IMR-90 (cell line): ENCODE results near the gene ACOT7.

Experiments
- BHLHE40 ChIP-seq: fragments of 150-350 bp; IDR thresholded peaks from 2 replicates; pipeline ENCODE4 v1.6.1; 2016; ENCODE audit warnings: mild to moderate bottlenecking, low read depth, low read length
- CEBPB ChIP-seq: IDR thresholded peaks from 2 replicates; pipeline ENCODE4 v1.6.1; 2012; ENCODE audit warnings: low read depth, low read length, improper control_type of control experiment
- FOS ChIP-seq: fragments of 150-350 bp; IDR thresholded peaks from 2 replicates; pipeline ENCODE4 v1.6.1; 2016; ENCODE audit warnings: low read depth, low read length
- MAFK ChIP-seq: IDR thresholded peaks from 2 replicates; pipeline ENCODE4 v1.6.1; 2012; ENCODE audit warnings: low read depth, low read length, improper control_type of control experiment
- MAZ ChIP-seq: IDR thresholded peaks from 2 replicates; pipeline ENCODE4 v1.6.1; 2012; ENCODE audit warnings: low read depth, mild to moderate bottlenecking, low read length, improper control_type of control experiment, moderate library complexity, borderline replicate concordance
- MXI1 ChIP-seq: IDR thresholded peaks from 2 replicates; pipeline ENCODE4 v1.6.1; 2012; ENCODE audit warnings: low read depth, mild to moderate bottlenecking, low read length, moderate library complexity, borderline replicate concordance
- POLR2A ChIP-seq: IDR thresholded peaks from 2 replicates; pipeline ENCODE4 v1.6.1; 2012; ENCODE audit warnings: mild to moderate bottlenecking, low read depth, low read length
- RAD21 ChIP-seq: IDR thresholded peaks from 2 replicates; pipeline ENCODE4 v1.6.1; 2012; ENCODE audit warnings: low read length, improper control_type of control experiment
- RFX5 ChIP-seq: IDR thresholded peaks from 2 replicates; pipeline ENCODE4 v1.8.0; 2012; ENCODE audit warnings: low read depth, mild to moderate bottlenecking, low read length, moderate library complexity
- SMC3 ChIP-seq: fragments of 150-350 bp; IDR thresholded peaks from 2 replicates; pipeline ENCODE4 v1.6.1; 2016; ENCODE audit warnings: low read depth, mild to moderate bottlenecking, antibody characterized with exemption, low read length, moderate library complexity
- TF ChIP-seq, protein P1 (sequence below): conservative IDR thresholded peaks from 2 replicates; pipeline ENCODE4 v1.5.1; 2012; ENCODE audit warnings: mild to moderate bottlenecking, low read depth, low read length, improper control_type of control experiment
- TF ChIP-seq, protein P2 (sequence below): fragments of 150-350 bp; IDR thresholded peaks from 2 replicates; pipeline ENCODE4 v1.6.1; 2017; ENCODE audit warnings: mild to moderate bottlenecking, antibody characterized with exemption, low read length, low read depth

DNA sequence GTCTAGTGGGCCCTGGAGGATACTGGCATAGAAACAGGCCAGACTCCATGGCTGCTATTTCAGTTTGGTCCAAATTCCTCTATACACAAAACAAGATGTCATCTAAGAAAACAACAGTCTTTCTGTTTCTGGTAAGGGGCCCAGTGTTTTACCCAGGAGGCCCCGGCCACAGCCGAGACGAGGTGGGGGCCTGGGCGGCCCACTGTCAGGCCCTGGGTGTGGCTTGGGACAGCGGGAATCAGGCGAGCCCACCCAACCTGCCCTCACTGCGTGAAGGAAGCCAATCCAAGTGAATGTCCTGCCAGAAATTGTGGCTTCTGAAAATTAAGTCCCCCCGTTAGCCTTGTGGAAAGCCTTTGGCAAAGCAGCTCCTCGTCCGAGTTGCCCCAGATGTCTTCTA is 101.5 kb downstream of the ACOT7 start:
- TF ChIP-seq RAD21 (no peak), RFX5 (no peak), CEBPB (no peak), FOS (no peak), BHLHE40 (no peak), POLR2A (no peak), MAZ (no peak), SMC3 (no peak), MAFK (no peak), MXI1 (no peak)
- TF ChIP-seq, protein P1, sequence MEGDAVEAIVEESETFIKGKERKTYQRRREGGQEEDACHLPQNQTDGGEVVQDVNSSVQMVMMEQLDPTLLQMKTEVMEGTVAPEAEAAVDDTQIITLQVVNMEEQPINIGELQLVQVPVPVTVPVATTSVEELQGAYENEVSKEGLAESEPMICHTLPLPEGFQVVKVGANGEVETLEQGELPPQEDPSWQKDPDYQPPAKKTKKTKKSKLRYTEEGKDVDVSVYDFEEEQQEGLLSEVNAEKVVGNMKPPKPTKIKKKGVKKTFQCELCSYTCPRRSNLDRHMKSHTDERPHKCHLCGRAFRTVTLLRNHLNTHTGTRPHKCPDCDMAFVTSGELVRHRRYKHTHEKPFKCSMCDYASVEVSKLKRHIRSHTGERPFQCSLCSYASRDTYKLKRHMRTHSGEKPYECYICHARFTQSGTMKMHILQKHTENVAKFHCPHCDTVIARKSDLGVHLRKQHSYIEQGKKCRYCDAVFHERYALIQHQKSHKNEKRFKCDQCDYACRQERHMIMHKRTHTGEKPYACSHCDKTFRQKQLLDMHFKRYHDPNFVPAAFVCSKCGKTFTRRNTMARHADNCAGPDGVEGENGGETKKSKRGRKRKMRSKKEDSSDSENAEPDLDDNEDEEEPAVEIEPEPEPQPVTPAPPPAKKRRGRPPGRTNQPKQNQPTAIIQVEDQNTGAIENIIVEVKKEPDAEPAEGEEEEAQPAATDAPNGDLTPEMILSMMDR, result no peak
- TF ChIP-seq, protein P2, sequence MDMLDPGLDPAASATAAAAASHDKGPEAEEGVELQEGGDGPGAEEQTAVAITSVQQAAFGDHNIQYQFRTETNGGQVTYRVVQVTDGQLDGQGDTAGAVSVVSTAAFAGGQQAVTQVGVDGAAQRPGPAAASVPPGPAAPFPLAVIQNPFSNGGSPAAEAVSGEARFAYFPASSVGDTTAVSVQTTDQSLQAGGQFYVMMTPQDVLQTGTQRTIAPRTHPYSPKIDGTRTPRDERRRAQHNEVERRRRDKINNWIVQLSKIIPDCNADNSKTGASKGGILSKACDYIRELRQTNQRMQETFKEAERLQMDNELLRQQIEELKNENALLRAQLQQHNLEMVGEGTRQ, result no peak
